Panc1 (cell line): ENCODE results near the gene UFD1. TPM values are rescaled to one million over a fixed set of nuclear protein-coding genes. Genes with fewer than 3 reads are reported as not detected.

Experiments
- ATAC-seq: fragments of 200-7000 bp; cut with Tn5 transposase; 2 replicates; pipeline ENCODE4 v1.9.1; 2020; ENCODE audit warnings: mild to moderate bottlenecking, moderate library complexity
- BruUV-seq: library from RNA; stranded (reverse); fragments of 400-500 nt; replicated peaks from 2 replicates; lab custom pipeline; 2021; lab: Mats Ljungman, UMichigan
- CTCF ChIA-PET: fragments of 300-600 bp; sonication (Branson Sonifier 250); formaldehyde crosslinking; loops from one replicate; lab custom pipeline; 2022; ENCODE audit warnings: antibody characterized with exemption; lab: Charles Lee
- POLR2A ChIA-PET: fragments of 300-600 bp; sonication (Branson Sonifier 250); formaldehyde crosslinking; loops from one replicate; lab custom pipeline; 2022; ENCODE audit warnings: antibody characterized with exemption; lab: Charles Lee
- DNase-seq: peaks from one replicate; pipeline ENCODE4 v3.0.0-alpha.2; 2010; ENCODE audit warnings: low read depth, low spot score
- H3K27ac ChIP-seq: 2 replicates; pipeline ENCODE4 v1.5.1; 2011; ENCODE audit warnings: mild to moderate bottlenecking, low read length, inconsistent platforms
- H3K27me3 ChIP-seq: fragments of 200-500 bp; sonication (Bioruptor generic); 2 replicates; pipeline ENCODE4 v1.6.0; 2014; ENCODE audit warnings: low read length, inconsistent platforms; ENCODE audit not compliant: control insufficient read depth, insufficient read depth
- H3K36me3 ChIP-seq: fragments of 200-500 bp; sonication (Bioruptor generic); 2 replicates; pipeline ENCODE4 v1.5.1; 2014; ENCODE audit warnings: inconsistent platforms, mild to moderate bottlenecking, low read length, moderate library complexity; ENCODE audit not compliant: control insufficient read depth, insufficient read depth
- H3K4me1 ChIP-seq: 2 replicates; pipeline ENCODE4 v1.5.1; 2011; ENCODE audit warnings: inconsistent platforms, mild to moderate bottlenecking, low read length, moderate library complexity; ENCODE audit not compliant: control insufficient read depth, insufficient read depth
- H3K4me3 ChIP-seq, 2 experiments: 2 replicates each; pipeline ENCODE4 v1.5.1; 2011 to 2012; ENCODE audit warnings: low read depth in 2 of 2, low read length in 2 of 2, mild to moderate bottlenecking in 2 of 2, inconsistent platforms in 1 of 2, moderate library complexity in 1 of 2
- H3K9me3 ChIP-seq: fragments of 200-500 bp; sonication (Bioruptor generic); 2 replicates; pipeline ENCODE4 v1.5.1; 2014; ENCODE audit warnings: low read depth, mild to moderate bottlenecking, inconsistent platforms, low read length, moderate library complexity; ENCODE audit not compliant: control insufficient read depth, insufficient read depth
- POLR2AphosphoS5 ChIP-seq: IDR thresholded peaks from 2 replicates; pipeline ENCODE4 v1.6.1; 2012; ENCODE audit warnings: mild to moderate bottlenecking, low read depth, low read length, moderate library complexity
- SIN3A ChIP-seq: IDR thresholded peaks from 2 replicates; pipeline ENCODE4 v1.6.1; 2012; ENCODE audit warnings: low read depth, mild to moderate bottlenecking, low read length, moderate library complexity, borderline replicate concordance; ENCODE audit not compliant: insufficient read depth
- TCF7L2 ChIP-seq: IDR thresholded peaks from 2 replicates; pipeline ENCODE4 v1.6.1; 2011; ENCODE audit warnings: mild to moderate bottlenecking, low read depth, low read length, inconsistent platforms
- in situ Hi-C: cut with HindIII; loops from 2 replicates; pipeline ENCODE4 v1.10.0; 2016; ENCODE audit warnings: low sequenced_read_pairs, low pct_unique_long_range_greater_than_20kb
- intact Hi-C: fragments of 100-400 bp; cut with micrococcal nuclease; formaldehyde crosslinking; loops from one replicate; pipeline ENCODE4 v1.10.0; 2022; ENCODE audit not compliant: unreplicated experiment
- total RNA-seq: library from RNA; stranded (reverse); gene quantifications from one replicate; pipeline ENCODE4 v1.2.1, GENCODE V29; 2021; ENCODE audit not compliant: unreplicated experiment
- TF ChIP-seq, protein P1 (sequence below), 2 experiments: IDR thresholded peaks; 2 replicates each; pipeline ENCODE4 v1.6.1; 2011 to 2012; ENCODE audit warnings: low read depth in 2 of 2, control low read depth in 1 of 2, low read length in 1 of 2, mild to moderate bottlenecking in 1 of 2, moderate library complexity in 1 of 2; ENCODE audit not compliant: insufficient read depth in 1 of 2
- TF ChIP-seq, protein P2 (sequence below): fragments of 450-650 bp; IDR thresholded peaks from 2 replicates; pipeline ENCODE4 v1.5.1; 2017; ENCODE audit warnings: mild to moderate bottlenecking

Gene UFD1
- total RNA-seq, 1 experiment from 2014 or later, result 82.8 TPM

DNA sequence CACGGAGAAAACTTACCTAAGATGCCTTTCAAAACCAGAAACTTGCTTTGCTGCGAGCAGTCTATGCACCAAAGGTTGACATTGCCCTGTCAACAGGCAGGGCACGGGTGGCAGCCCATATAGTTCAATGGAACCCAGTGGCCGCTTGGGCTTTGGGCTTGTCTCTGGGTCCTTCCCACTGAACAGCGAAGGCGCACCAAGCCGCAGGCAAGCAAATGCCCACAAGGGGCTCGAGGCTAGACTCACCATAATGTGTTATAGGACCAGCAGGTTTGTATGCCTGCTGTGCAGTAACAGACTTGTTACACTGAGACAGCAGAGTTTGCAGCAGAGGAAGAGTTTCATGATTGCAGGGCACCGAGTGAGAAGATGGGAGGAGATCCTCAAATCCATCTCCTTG, 24.9 kb upstream of the UFD1 start:
- H3K27me3 ChIP-seq, result no peaks in the 10 kb centered on the region
- no peak overlapping the region for H3K27ac ChIP-seq
- no peak overlapping the region for H3K4me3 ChIP-seq
- intact Hi-C loops, result no loop called here
- DNase-seq (no peak), ATAC-seq (no peak)
- ChIA-PET POLR2A (no interaction called here), CTCF (no interaction called here)
- no TSS peak for BruUV-seq
- no peaks in the 10 kb centered on the region for H3K36me3 ChIP-seq
- TF ChIP-seq, protein P1, sequence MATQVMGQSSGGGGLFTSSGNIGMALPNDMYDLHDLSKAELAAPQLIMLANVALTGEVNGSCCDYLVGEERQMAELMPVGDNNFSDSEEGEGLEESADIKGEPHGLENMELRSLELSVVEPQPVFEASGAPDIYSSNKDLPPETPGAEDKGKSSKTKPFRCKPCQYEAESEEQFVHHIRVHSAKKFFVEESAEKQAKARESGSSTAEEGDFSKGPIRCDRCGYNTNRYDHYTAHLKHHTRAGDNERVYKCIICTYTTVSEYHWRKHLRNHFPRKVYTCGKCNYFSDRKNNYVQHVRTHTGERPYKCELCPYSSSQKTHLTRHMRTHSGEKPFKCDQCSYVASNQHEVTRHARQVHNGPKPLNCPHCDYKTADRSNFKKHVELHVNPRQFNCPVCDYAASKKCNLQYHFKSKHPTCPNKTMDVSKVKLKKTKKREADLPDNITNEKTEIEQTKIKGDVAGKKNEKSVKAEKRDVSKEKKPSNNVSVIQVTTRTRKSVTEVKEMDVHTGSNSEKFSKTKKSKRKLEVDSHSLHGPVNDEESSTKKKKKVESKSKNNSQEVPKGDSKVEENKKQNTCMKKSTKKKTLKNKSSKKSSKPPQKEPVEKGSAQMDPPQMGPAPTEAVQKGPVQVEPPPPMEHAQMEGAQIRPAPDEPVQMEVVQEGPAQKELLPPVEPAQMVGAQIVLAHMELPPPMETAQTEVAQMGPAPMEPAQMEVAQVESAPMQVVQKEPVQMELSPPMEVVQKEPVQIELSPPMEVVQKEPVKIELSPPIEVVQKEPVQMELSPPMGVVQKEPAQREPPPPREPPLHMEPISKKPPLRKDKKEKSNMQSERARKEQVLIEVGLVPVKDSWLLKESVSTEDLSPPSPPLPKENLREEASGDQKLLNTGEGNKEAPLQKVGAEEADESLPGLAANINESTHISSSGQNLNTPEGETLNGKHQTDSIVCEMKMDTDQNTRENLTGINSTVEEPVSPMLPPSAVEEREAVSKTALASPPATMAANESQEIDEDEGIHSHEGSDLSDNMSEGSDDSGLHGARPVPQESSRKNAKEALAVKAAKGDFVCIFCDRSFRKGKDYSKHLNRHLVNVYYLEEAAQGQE (IDR thresholded peaks at IDR 0.05; ENCODE audit: insufficient read depth in 1 of 2, low read depth in 2 of 2, low read length in 1 of 2), result no peak
- in situ Hi-C loops, result no loop called here
- H3K4me1 ChIP-seq, result no peaks in the 10 kb centered on the region
- H3K9me3 ChIP-seq, result no peaks in the 10 kb centered on the region

DNA sequence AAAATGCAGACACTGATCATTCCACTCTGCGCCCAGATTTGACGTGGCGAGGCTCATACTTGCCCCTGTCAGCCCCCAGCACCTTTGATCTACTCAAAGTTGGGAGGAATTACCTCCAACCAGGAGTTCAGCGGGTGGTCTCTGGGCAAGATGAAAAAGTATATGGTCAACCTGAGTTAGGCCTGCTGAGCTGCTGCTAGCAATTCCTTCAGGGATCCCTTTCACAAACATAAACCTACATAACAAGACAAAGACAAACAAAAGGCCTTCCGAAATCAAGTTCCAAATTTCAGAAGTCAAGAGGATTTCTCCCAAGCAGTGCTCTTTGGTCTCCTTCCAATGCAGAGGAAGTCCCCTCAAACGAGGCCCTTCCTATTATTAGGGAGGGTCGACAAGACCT, 24.4 kb upstream of the UFD1 start:
- ATAC-seq (no peak), DNase-seq (no peak)
- H3K4me3 ChIP-seq, result no peak overlapping the region
- no peaks in the 10 kb centered on the region for H3K36me3 ChIP-seq
- no peak for TF ChIP-seq SIN3A
- no peak for TF ChIP-seq POLR2AphosphoS5
- TF ChIP-seq, protein P2, sequence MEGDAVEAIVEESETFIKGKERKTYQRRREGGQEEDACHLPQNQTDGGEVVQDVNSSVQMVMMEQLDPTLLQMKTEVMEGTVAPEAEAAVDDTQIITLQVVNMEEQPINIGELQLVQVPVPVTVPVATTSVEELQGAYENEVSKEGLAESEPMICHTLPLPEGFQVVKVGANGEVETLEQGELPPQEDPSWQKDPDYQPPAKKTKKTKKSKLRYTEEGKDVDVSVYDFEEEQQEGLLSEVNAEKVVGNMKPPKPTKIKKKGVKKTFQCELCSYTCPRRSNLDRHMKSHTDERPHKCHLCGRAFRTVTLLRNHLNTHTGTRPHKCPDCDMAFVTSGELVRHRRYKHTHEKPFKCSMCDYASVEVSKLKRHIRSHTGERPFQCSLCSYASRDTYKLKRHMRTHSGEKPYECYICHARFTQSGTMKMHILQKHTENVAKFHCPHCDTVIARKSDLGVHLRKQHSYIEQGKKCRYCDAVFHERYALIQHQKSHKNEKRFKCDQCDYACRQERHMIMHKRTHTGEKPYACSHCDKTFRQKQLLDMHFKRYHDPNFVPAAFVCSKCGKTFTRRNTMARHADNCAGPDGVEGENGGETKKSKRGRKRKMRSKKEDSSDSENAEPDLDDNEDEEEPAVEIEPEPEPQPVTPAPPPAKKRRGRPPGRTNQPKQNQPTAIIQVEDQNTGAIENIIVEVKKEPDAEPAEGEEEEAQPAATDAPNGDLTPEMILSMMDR, result no peak
- TF ChIP-seq, protein P1 (IDR thresholded peaks at IDR 0.05; ENCODE audit: insufficient read depth in 1 of 2, low read depth in 2 of 2, low read length in 1 of 2), result no peak
- TF ChIP-seq TCF7L2, result no peak
- CTCF ChIA-PET, result no interaction called here
- intact Hi-C loops, result no loop called here
- in situ Hi-C loops, result no loop called here
- no TSS peak for BruUV-seq
- no peaks in the 10 kb centered on the region for H3K4me1 ChIP-seq
- H3K27me3 ChIP-seq, result no peaks in the 10 kb centered on the region
- POLR2A ChIA-PET, result no interaction called here
- H3K9me3 ChIP-seq, result no peaks in the 10 kb centered on the region
- H3K27ac ChIP-seq, result no peak overlapping the region
